Mesenchymal stem cell (in vitro differentiated cells and primary cell): ENCODE measurements around the gene TRIM25.

Experiments used
- DNase-seq: peaks from one replicate; pipeline ENCODE4 v3.0.0-alpha.2; 2013
- H2AFZ ChIP-seq: one replicate; pipeline ENCODE4 v1.6.1; 2013; ENCODE audit warnings: low read depth, mild to moderate bottlenecking, control low read depth, inconsistent platforms, low read length, moderate library complexity
- H2AK5ac ChIP-seq: 2 replicates; pipeline ENCODE4 v1.6.1; 2013; ENCODE audit warnings: low read length, moderate library complexity, mild to moderate bottlenecking, inconsistent platforms; ENCODE audit not compliant: severe bottlenecking
- H2BK120ac ChIP-seq: one replicate; pipeline ENCODE4 v1.6.1; 2013; ENCODE audit warnings: low read depth, mild to moderate bottlenecking, inconsistent platforms, low read length, moderate library complexity
- H2BK12ac ChIP-seq, 2 experiments: one replicate each; pipeline ENCODE4 v1.6.1; 2013; ENCODE audit warnings: inconsistent platforms in 2 of 2, low read length in 2 of 2, mild to moderate bottlenecking in 2 of 2, moderate library complexity in 2 of 2, control low read depth in 1 of 2
- H2BK15ac ChIP-seq: one replicate; pipeline ENCODE4 v1.6.1; 2013; ENCODE audit warnings: mild to moderate bottlenecking, low read depth, inconsistent platforms; ENCODE audit not compliant: poor library complexity, severe bottlenecking
- H2BK5ac ChIP-seq: 2 replicates; pipeline ENCODE4 v1.6.1; 2013; ENCODE audit warnings: low read depth, mild to moderate bottlenecking, low read length, control low read depth, inconsistent platforms; ENCODE audit not compliant: poor library complexity, severe bottlenecking
- H3K14ac ChIP-seq, 2 experiments: one replicate each; pipeline ENCODE4 v1.6.1; 2013; ENCODE audit warnings: inconsistent platforms in 2 of 2, low read length in 2 of 2, control low read depth in 1 of 2, mild to moderate bottlenecking in 1 of 2, moderate library complexity in 1 of 2
- H3K18ac ChIP-seq, 2 experiments: one replicate each; pipeline ENCODE4 v1.6.1; 2013; ENCODE audit warnings: inconsistent platforms in 2 of 2, low read length in 2 of 2, control low read depth in 1 of 2, low read depth in 1 of 2, mild to moderate bottlenecking in 1 of 2
- H3K23ac ChIP-seq, 2 experiments: one replicate each; pipeline ENCODE4 v1.6.1; 2013; ENCODE audit warnings: inconsistent platforms in 2 of 2, low read length in 2 of 2, mild to moderate bottlenecking in 2 of 2, moderate library complexity in 2 of 2, control low read depth in 1 of 2
- H3K27ac ChIP-seq: 2 replicates; pipeline ENCODE4 v1.5.1; 2013; ENCODE audit warnings: mild to moderate bottlenecking, moderate library complexity, low read length, control low read depth, inconsistent platforms; ENCODE audit not compliant: poor library complexity, severe bottlenecking
- H3K27me3 ChIP-seq, 2 experiments: 2 replicates each; pipeline versions ENCODE4 v1.6.1 to v1.7.0; 2013; ENCODE audit warnings: low read length in 2 of 2, mild to moderate bottlenecking in 2 of 2, moderate library complexity in 2 of 2, control low read depth in 1 of 2, inconsistent platforms in 1 of 2; ENCODE audit not compliant: control insufficient read depth in 1 of 2, insufficient read depth in 1 of 2
- H3K36me3 ChIP-seq, 2 experiments: 2 replicates each; pipeline versions ENCODE4 v1.6.1 to v1.7.0; 2013; ENCODE audit warnings: low read length in 2 of 2, control low read depth in 1 of 2, inconsistent platforms in 1 of 2, low read depth in 1 of 2, mild to moderate bottlenecking in 1 of 2; ENCODE audit not compliant: insufficient read depth in 2 of 2, control insufficient read depth in 1 of 2
- H3K4ac ChIP-seq, 2 experiments: one replicate each; pipeline ENCODE4 v1.6.1; 2013; ENCODE audit warnings: inconsistent platforms in 2 of 2, low read length in 2 of 2, mild to moderate bottlenecking in 2 of 2, moderate library complexity in 2 of 2, control low read depth in 1 of 2, low read depth in 1 of 2
- H3K4me1 ChIP-seq: 2 replicates; pipeline ENCODE4 v1.6.1; 2013; ENCODE audit warnings: low read depth, low read length, control low read depth; ENCODE audit not compliant: control insufficient read depth, insufficient read depth
- H3K4me2 ChIP-seq: 2 replicates; pipeline ENCODE4 v1.6.1; 2013; ENCODE audit warnings: low read length, mild to moderate bottlenecking, inconsistent platforms; ENCODE audit not compliant: poor library complexity, severe bottlenecking
- H3K4me3 ChIP-seq, 2 experiments: 2 replicates each; pipeline versions ENCODE4 v1.5.1 to v1.7.0; 2013; ENCODE audit warnings: low read length in 2 of 2, mild to moderate bottlenecking in 2 of 2, control low read depth in 1 of 2, low read depth in 1 of 2; ENCODE audit not compliant: insufficient read depth in 1 of 2
- H3K79me1 ChIP-seq: replicated peaks from 2 replicates; pipeline ENCODE4 v1.6.1; 2013; ENCODE audit warnings: mild to moderate bottlenecking, control low read depth, low read length, inconsistent platforms; ENCODE audit not compliant: poor library complexity, severe bottlenecking
- H3K9ac ChIP-seq: 2 replicates; pipeline ENCODE4 v1.7.0; 2013; ENCODE audit warnings: mild to moderate bottlenecking, low read length, moderate library complexity
- H3K9me3 ChIP-seq: 2 replicates; pipeline ENCODE4 v1.7.0; 2013; ENCODE audit warnings: mild to moderate bottlenecking, low read length; ENCODE audit not compliant: control insufficient read depth
- H4K8ac ChIP-seq: one replicate; pipeline ENCODE4 v1.6.1; 2013; ENCODE audit warnings: inconsistent platforms, mild to moderate bottlenecking, low read length, moderate library complexity
- H4K91ac ChIP-seq: one replicate; pipeline ENCODE4 v1.6.1; 2013; ENCODE audit warnings: mild to moderate bottlenecking, low read length, inconsistent platforms
- WGBS: methylation state at CpG from one replicate; pipeline ENCODE4 v1.1.7; 2013; ENCODE audit warnings: mixed read lengths; 5-methylcytosine and 5-hydroxymethylcytosine counted together

Gene TRIM25

GRCh38 chr17:56913000-56913311 is 893 bp downstream of the TRIM25 start:
- H2AK5ac ChIP-seq: no peak overlapping the region
- no peak for DNase-seq

GRCh38 chr17:56912105-56912999 is 1.5 kb downstream of the TRIM25 start:
- Histone ChIP-seq H2BK120ac (no peak overlapping the region), H3K23ac (no peak overlapping the region), H3K27me3 (no peaks in the 10 kb centered on the region), H4K91ac (no peak overlapping the region), H2BK15ac (no peak overlapping the region), H4K8ac (peak overlapping the region; percentile 40), H3K4me3 (peak overlapping the region in 1 of 2 experiments; percentile 87), H3K14ac (peak overlapping the region in 1 of 2 experiments; percentile 89), H2AFZ (no peak overlapping the region), H3K4ac (peak overlapping the region; percentile 13 to 69), H3K9me3 (peaks cover 3% of the 10 kb centered on the region), H2BK5ac (no peak overlapping the region), H2AK5ac (no peak overlapping the region), H3K9ac (peak overlapping the region; percentile 98), H3K4me2 (peak overlapping the region; percentile 83), H2BK12ac (no peak overlapping the region), H3K27ac (no peak overlapping the region), H3K36me3 (peaks cover 8 to 24% of the 10 kb centered on the region in 2 experiments), H3K79me1 (peaks cover 28% of the 10 kb centered on the region), H3K18ac (peak overlapping the region in 1 of 2 experiments; percentile 64), H3K4me1 (peaks cover 17% of the 10 kb centered on the region)
- 89% methylated on average over 21 of the region's 21 CpGs for WGBS
- peak; percentile 18 for DNase-seq

More at GRCh38 chr17:56913000-56913311, 893 bp downstream of the TRIM25 start:
- H3K4ac ChIP-seq: no peak overlapping the region
- 67% methylated on average over 6 of the region's 7 CpGs for WGBS
- H2BK120ac ChIP-seq: no peak overlapping the region
- H4K91ac ChIP-seq: peak overlapping the region; percentile 76
- peaks cover 17% of the 10 kb centered on the region for H3K4me1 ChIP-seq
- H3K4me2 ChIP-seq: peak overlapping the region; percentile 83
- peak overlapping the region; percentile 98 for H3K9ac ChIP-seq
- H4K8ac ChIP-seq: peak overlapping the region; percentile 20
- H3K27me3 ChIP-seq: no peaks in the 10 kb centered on the region
- no peak overlapping the region for H2AFZ ChIP-seq
- H2BK12ac ChIP-seq: no peak overlapping the region
- H3K9me3 ChIP-seq: peaks cover 7% of the 10 kb centered on the region
- no peak overlapping the region for H3K27ac ChIP-seq
- H3K36me3 ChIP-seq: peaks cover 8 to 18% of the 10 kb centered on the region in 2 experiments
- H3K18ac ChIP-seq: peak overlapping the region; percentile 28 to 50
- H3K23ac ChIP-seq: peak overlapping the region in 1 of 2 experiments; percentile 90
- H3K79me1 ChIP-seq: peaks cover 28% of the 10 kb centered on the region
- H3K4me3 ChIP-seq: peak overlapping the region; percentile 73 to 87
- H3K14ac ChIP-seq: peak overlapping the region in 1 of 2 experiments; percentile 98
- H2BK5ac ChIP-seq: no peak overlapping the region
- no peak overlapping the region for H2BK15ac ChIP-seq

GRCh38 chr17:56910509-56911235 is 3.2 kb downstream of the TRIM25 start:
- H3K27me3 ChIP-seq: no peaks in the 10 kb centered on the region
- no peak overlapping the region for H3K4me2 ChIP-seq
- H2BK120ac ChIP-seq: no peak overlapping the region
- no peak overlapping the region for H4K91ac ChIP-seq
- no peak overlapping the region for H2AK5ac ChIP-seq
- H4K8ac ChIP-seq: peak overlapping the region; percentile 32
- peaks cover 17% of the 10 kb centered on the region for H3K4me1 ChIP-seq
- DNase-seq: no peak
- H2BK15ac ChIP-seq: peak overlapping the region; percentile 3
- H3K36me3 ChIP-seq: peaks cover 13 to 41% of the 10 kb centered on the region in 2 experiments
- no peak overlapping the region for H3K23ac ChIP-seq
- no peak overlapping the region for H3K4ac ChIP-seq
- no peak overlapping the region for H3K18ac ChIP-seq
- H3K27ac ChIP-seq: no peak overlapping the region
- WGBS: 85% methylated on average over 7 of the region's 7 CpGs
- H3K14ac ChIP-seq: peak overlapping the region in 1 of 2 experiments; percentile 30
- H3K79me1 ChIP-seq: peaks cover 28% of the 10 kb centered on the region
- peak overlapping the region in 1 of 2 experiments; percentile 71 for H3K4me3 ChIP-seq
- H2AFZ ChIP-seq: no peak overlapping the region
- peak overlapping the region; percentile 48 for H3K9ac ChIP-seq
- no peaks in the 10 kb centered on the region for H3K9me3 ChIP-seq
- no peak overlapping the region for H2BK5ac ChIP-seq
- peak overlapping the region in 1 of 2 experiments; percentile 28 for H2BK12ac ChIP-seq
